ENCODE data around the gene STK24. TPM values are rescaled to one million over a fixed set of nuclear protein-coding genes. Genes with fewer than 3 reads are reported as not detected.

The STK24 gene
- total and polyA plus RNA-seq, 7 donors, result 27.2 to 58.1 (median 34.3) TPM

- Histone ChIP-seq H3K4me3 (no peak overlapping the region), H3K4me1 (peaks cover 8% of the 10 kb centered on the region), H3K9me3 (no peaks in the 10 kb centered on the region), H3K27ac (no peak overlapping the region), H3K36me3 (ENCODE audit: insufficient read depth in 1 of 2, low read depth in 1 of 2) (peaks cover 0 to 33% of the 10 kb centered on the region in 2 donors), H3K27me3 (ENCODE audit: insufficient read depth in 3 of 3, low read length in 2 of 3) (no peaks in the 10 kb centered on the region)
- ATAC-seq (no peak), DNase-seq (no peak)
- TF ChIP-seq CTCF (IDR thresholded peaks at IDR 0.05), result no peak
- WGBS, 3 donors, result 90 to 93% (median 92%) methylated on average over 24 of the region's 24 CpGs
- intact Hi-C loops (cut with DNase I), result no loop called here
Measured at GRCh38 chr13:98474761-98475160, 102.1 kb downstream of the STK24 start.

GRCh38 chr13:98474292-98474691 is 102.6 kb downstream of the STK24 start:
- ATAC-seq (no peak), DNase-seq (no peak)
- no peak for TF ChIP-seq CTCF (IDR thresholded peaks at IDR 0.05)
- Histone ChIP-seq H3K4me1 (peaks cover 8% of the 10 kb centered on the region), H3K27ac (no peak overlapping the region), H3K9me3 (no peaks in the 10 kb centered on the region), H3K27me3 (ENCODE audit: insufficient read depth in 3 of 3, low read length in 2 of 3) (no peaks in the 10 kb centered on the region), H3K36me3 (ENCODE audit: insufficient read depth in 1 of 2, low read depth in 1 of 2) (peaks cover 0 to 33% of the 10 kb centered on the region in 2 donors), H3K4me3 (no peak overlapping the region)
- WGBS, 3 donors, result 90 to 95% (median 93%) methylated on average over 10 of the region's 10 CpGs
- intact Hi-C loops (cut with DNase I), result no loop called here

GRCh38 chr13:98473788-98474144 is 103.1 kb downstream of the STK24 start:
- intact Hi-C loops (cut with DNase I), result no loop called here
- peaks cover 0 to 33% of the 10 kb centered on the region in 2 donors for H3K36me3 ChIP-seq (ENCODE audit: insufficient read depth in 1 of 2, low read depth in 1 of 2)
- H3K4me3 ChIP-seq, result no peak overlapping the region
- DNase-seq (no peak), ATAC-seq (no peak)
- TF ChIP-seq CTCF (IDR thresholded peaks at IDR 0.05), result no peak
- no peaks in the 10 kb centered on the region for H3K9me3 ChIP-seq
- H3K27me3 ChIP-seq (ENCODE audit: insufficient read depth in 3 of 3, low read length in 2 of 3), result no peaks in the 10 kb centered on the region
- no peak overlapping the region for H3K27ac ChIP-seq
- peaks cover 11% of the 10 kb centered on the region for H3K4me1 ChIP-seq
- WGBS, 3 donors, result 76 to 89% (median 79%) methylated on average over 7 of the region's 7 CpGs

GRCh38 chr13:98473135-98473787 is 103.6 kb downstream of the STK24 start:
- H3K27ac ChIP-seq, result no peak overlapping the region
- no peak overlapping the region for H3K4me3 ChIP-seq
- no peak for TF ChIP-seq CTCF (IDR thresholded peaks at IDR 0.05)
- ATAC-seq (peak in 1 of 4 donors; percentile 45), DNase-seq (no peak)
- H3K27me3 ChIP-seq (ENCODE audit: insufficient read depth in 3 of 3, low read length in 2 of 3), result no peaks in the 10 kb centered on the region
- H3K9me3 ChIP-seq, result no peaks in the 10 kb centered on the region
- peaks cover 0 to 33% of the 10 kb centered on the region in 2 donors for H3K36me3 ChIP-seq (ENCODE audit: insufficient read depth in 1 of 2, low read depth in 1 of 2)
- H3K4me1 ChIP-seq, result peaks cover 16% of the 10 kb centered on the region
- WGBS, 3 donors, result 59 to 75% (median 71%) methylated on average over 5 of the region's 5 CpGs
- intact Hi-C loops (cut with DNase I), result no loop called here

- TF ChIP-seq CTCF (IDR thresholded peaks at IDR 0.05), result no peak
- DNase-seq (no peak), ATAC-seq (no peak)
- no peak overlapping the region for H3K4me3 ChIP-seq
- intact Hi-C loops (cut with DNase I), result no loop called here
- H3K27me3 ChIP-seq (ENCODE audit: insufficient read depth in 3 of 3, low read length in 2 of 3), result no peaks in the 10 kb centered on the region
- peaks cover 0 to 33% of the 10 kb centered on the region in 2 donors for H3K36me3 ChIP-seq (ENCODE audit: insufficient read depth in 1 of 2, low read depth in 1 of 2)
- H3K9me3 ChIP-seq, result no peaks in the 10 kb centered on the region
- peaks cover 18% of the 10 kb centered on the region for H3K4me1 ChIP-seq
- no peak overlapping the region for H3K27ac ChIP-seq
- 82 to 89% (median 85%) methylated on average over 10 of the region's 10 CpGs for WGBS, 3 donors
Measured at GRCh38 chr13:98471934-98472333, 105.0 kb downstream of the STK24 start.
